Spinal cord (tissue), 10 donors: ENCODE results near the gene RPL28. TPM values are rescaled to one million over a fixed set of nuclear protein-coding genes. Genes with fewer than 3 reads are reported as not detected.

Experiments
- DNase-seq, 6 donors: peaks; one replicate each; pipeline versions ENCODE4 v3.0.0 to v3.0.0-alpha.2; 2013 to 2015; ENCODE audit warnings: low spot score in 6 of 6, low read depth in 4 of 6
- H3K27ac ChIP-seq: one replicate; pipeline ENCODE4 v1.5.1; 2013; ENCODE audit warnings: low read depth, low read length, control low read depth
- H3K27me3 ChIP-seq: one replicate; pipeline ENCODE4 v1.6.1; 2013; ENCODE audit warnings: low read length; ENCODE audit not compliant: control insufficient read depth, insufficient read depth
- H3K36me3 ChIP-seq: one replicate; pipeline ENCODE4 v1.6.1; 2013; ENCODE audit warnings: low read length; ENCODE audit not compliant: control insufficient read depth, insufficient read depth
- H3K4me1 ChIP-seq: one replicate; pipeline ENCODE4 v1.6.1; 2013; ENCODE audit warnings: low read length; ENCODE audit not compliant: control insufficient read depth, insufficient read depth
- H3K4me3 ChIP-seq: one replicate; pipeline ENCODE4 v1.5.1; 2013; ENCODE audit warnings: low read depth, low read length, control low read depth
- H3K9me3 ChIP-seq: one replicate; pipeline ENCODE4 v1.6.1; 2013; ENCODE audit warnings: low read length; ENCODE audit not compliant: control insufficient read depth, insufficient read depth
- whole genome bisulfite sequencing: methylation state at CpG from one replicate; pipeline ENCODE4 v1.1.5; 2013; ENCODE audit warnings: missing lambda C conversion rate; ENCODE audit not compliant: insufficient coverage; 5-methylcytosine and 5-hydroxymethylcytosine counted together
- polyA plus RNA-seq, 2 donors: library from polyadenylated mRNA; unstranded; fragments of 120-200 nt; gene quantifications; one replicate each; pipeline ENCODE4 v1.2.1, GENCODE V29; 2013; ENCODE audit not compliant: insufficient read length in 2 of 2
- total RNA-seq, 2 donors: library from RNA; depleted of rRNA in 1 of 2; stranded (reverse); fragments of 120-200 nt in 1 of 2; fragments of >200 nt in 1 of 2; gene quantifications; one replicate each; pipeline versions ENCODE4 v1.2.3 to v1.2.4, GENCODE V29; 2013 to 2014
- donor health status: healthy.

RPL28 gene
- total and polyA plus RNA-seq, 4 donors: 135 to 1,205 (median 785) TPM

GRCh38 chr19:55436847-55437246, 51.1 kb downstream of the RPL28 start:
- no peak for DNase-seq
- peaks cover 75% of the 10 kb centered on the region for H3K36me3 ChIP-seq
- H3K27me3 ChIP-seq: peaks cover 20% of the 10 kb centered on the region
- WGBS: 52% methylated on average over 8 of the region's 8 CpGs
- H3K9me3 ChIP-seq: no peaks in the 10 kb centered on the region
- H3K4me3 ChIP-seq: no peak overlapping the region
- H3K4me1 ChIP-seq: peaks cover 22% of the 10 kb centered on the region
- no peak overlapping the region for H3K27ac ChIP-seq

GRCh38 chr19:55437410-55437809, 51.7 kb downstream of the RPL28 start:
- 26% methylated on average over 13 of the region's 17 CpGs for WGBS
- H3K27me3 ChIP-seq: peaks cover 22% of the 10 kb centered on the region
- DNase-seq: peak in 1 of 6 donors; percentile 60
- no peak overlapping the region for H3K27ac ChIP-seq
- H3K4me1 ChIP-seq: peaks cover 25% of the 10 kb centered on the region
- no peak overlapping the region for H3K4me3 ChIP-seq
- no peaks in the 10 kb centered on the region for H3K9me3 ChIP-seq
- H3K36me3 ChIP-seq: peaks cover 72% of the 10 kb centered on the region

- 73% methylated on average over 5 of the region's 5 CpGs for WGBS
- peaks cover 37% of the 10 kb centered on the region for H3K4me1 ChIP-seq
- H3K4me3 ChIP-seq: no peak overlapping the region
- H3K27ac ChIP-seq: no peak overlapping the region
- H3K9me3 ChIP-seq: no peaks in the 10 kb centered on the region
- no peak for DNase-seq
- peaks cover 60% of the 10 kb centered on the region for H3K36me3 ChIP-seq
- H3K27me3 ChIP-seq: peaks cover 29% of the 10 kb centered on the region
Measured at GRCh38 chr19:55439052-55439451, 53.3 kb downstream of the RPL28 start.

GRCh38 chr19:55440411-55441105, 54.8 kb downstream of the RPL28 start:
- peaks cover 40% of the 10 kb centered on the region for H3K27me3 ChIP-seq
- H3K9me3 ChIP-seq: no peaks in the 10 kb centered on the region
- WGBS: 16% methylated on average over 38 of the region's 39 CpGs
- H3K4me3 ChIP-seq: no peak overlapping the region
- no peak for DNase-seq
- H3K36me3 ChIP-seq: peaks cover 48% of the 10 kb centered on the region
- H3K4me1 ChIP-seq: peaks cover 47% of the 10 kb centered on the region
- no peak overlapping the region for H3K27ac ChIP-seq

- Histone ChIP-seq H3K4me1 (peaks cover 47% of the 10 kb centered on the region), H3K27ac (no peak overlapping the region), H3K27me3 (peaks cover 40% of the 10 kb centered on the region), H3K9me3 (no peaks in the 10 kb centered on the region), H3K36me3 (peaks cover 48% of the 10 kb centered on the region), H3K4me3 (no peak overlapping the region)
- DNase-seq: no peak
- WGBS: 17% methylated on average over 20 of the region's 21 CpGs
Measured at GRCh38 chr19:55441319-55441691, 55.6 kb downstream of the RPL28 start.

- no peak overlapping the region for H3K4me3 ChIP-seq
- 18% methylated on average over 27 of the region's 39 CpGs for WGBS
- no peak for DNase-seq
- H3K36me3 ChIP-seq: peaks cover 46% of the 10 kb centered on the region
- H3K27ac ChIP-seq: no peak overlapping the region
- peaks cover 40% of the 10 kb centered on the region for H3K27me3 ChIP-seq
- H3K4me1 ChIP-seq: peaks cover 48% of the 10 kb centered on the region
- no peaks in the 10 kb centered on the region for H3K9me3 ChIP-seq
Measured at GRCh38 chr19:55441692-55442321, 56.1 kb downstream of the RPL28 start.

GRCh38 chr19:55442372-55442961, 56.7 kb downstream of the RPL28 start:
- peaks cover 53% of the 10 kb centered on the region for H3K4me1 ChIP-seq
- H3K27me3 ChIP-seq: peaks cover 40% of the 10 kb centered on the region
- peak in 1 of 6 donors; percentile 30 for DNase-seq
- H3K36me3 ChIP-seq: peaks cover 39% of the 10 kb centered on the region
- H3K4me3 ChIP-seq: no peak overlapping the region
- no peak overlapping the region for H3K27ac ChIP-seq
- WGBS: 2% methylated on average over 71 of the region's 72 CpGs
- no peaks in the 10 kb centered on the region for H3K9me3 ChIP-seq

- Histone ChIP-seq H3K4me1 (peaks cover 58% of the 10 kb centered on the region), H3K27me3 (peaks cover 40% of the 10 kb centered on the region), H3K9me3 (no peaks in the 10 kb centered on the region), H3K36me3 (peaks cover 31% of the 10 kb centered on the region), H3K27ac (no peak within 1 kb of the TSS), H3K4me3 (no peak within 1 kb of the TSS)
- peak in 2 of 6 donors; percentile 68 to 71 for DNase-seq
- 5% methylated on average over 38 of the region's 43 CpGs for WGBS
Measured at GRCh38 chr19:55443045-55443823, 57.5 kb downstream of the RPL28 start, which contains the start of gene SHISA7. SHISA7 (minus strand) TSS chr19:55443300; CDS start chr19:55442863, 437 bp downstream.

GRCh38 chr19:55443824-55444480, 58.2 kb downstream of the RPL28 start:
- Histone ChIP-seq H3K27ac (no peak overlapping the region), H3K9me3 (no peaks in the 10 kb centered on the region), H3K4me1 (peaks cover 64% of the 10 kb centered on the region), H3K27me3 (peaks cover 40% of the 10 kb centered on the region), H3K36me3 (peaks cover 27% of the 10 kb centered on the region), H3K4me3 (no peak overlapping the region)
- no peak for DNase-seq
- WGBS: 51% methylated on average over 12 of the region's 18 CpGs
